GM12878 (cell line): ENCODE results near the gene PABPC1L. TPM values are rescaled to one million over a fixed set of nuclear protein-coding genes. Genes with fewer than 3 reads are reported as not detected.

ENCODE experiments used
- ATAC-seq: fragments of 200-7000 bp; cut with Tn5 transposase; 3 replicates; pipeline ENCODE4 v1.9.1; 2020; ENCODE audit warnings: mild to moderate bottlenecking, moderate library complexity
- BruUV-seq: library from RNA; stranded (reverse); fragments of 400-500 nt; replicated peaks from 2 replicates; lab custom pipeline; 2021; lab: Mats Ljungman, UMichigan
- CTCF ChIA-PET: fragments of 300-600 bp; sonication (Branson Sonifier 250); formaldehyde crosslinking; extraction: SDS; loops from one replicate; lab custom pipeline; 2021; ENCODE audit warnings: inconsistent platforms; lab: Yijun Ruan, JAX
- POLR2A ChIA-PET: fragments of 350-600 bp; formaldehyde crosslinking; extraction: SDS; loops from one replicate; lab custom pipeline; 2021; ENCODE audit warnings: inconsistent platforms; lab: Charles Lee
- RAD21 ChIA-PET: fragments of 300-600 bp; sonication (Branson Sonifier 250); formaldehyde crosslinking; loops from one replicate; lab custom pipeline; 2023; ENCODE audit warnings: antibody characterized with exemption; ENCODE audit not compliant: unreplicated experiment; lab: Charles Lee
- SMC1A ChIA-PET: fragments of 300-600 bp; sonication (Branson Sonifier 250); formaldehyde crosslinking; loops from one replicate; lab custom pipeline; 2023; ENCODE audit not compliant: unreplicated experiment, uncharacterized antibody; lab: Charles Lee
- DNase-seq: peaks from one replicate; pipeline ENCODE4 v3.0.0-alpha.2; 2011; ENCODE audit warnings: low read depth, low spot score
- FAIRE-seq: peaks from 3 replicates; lab custom pipeline; 2011; peaks lifted over from hg19 to GRCh38; lab: Jason Lieb, UNC
- H2AFZ ChIP-seq: 2 replicates; pipeline ENCODE4 v1.6.0; 2011; ENCODE audit warnings: low read depth, low read length, control low read depth; ENCODE audit not compliant: control insufficient read depth
- H3K27ac ChIP-seq: 2 replicates; pipeline ENCODE4 v1.5.1; 2011; ENCODE audit warnings: control low read depth; ENCODE audit not compliant: control insufficient read depth, insufficient read depth
- H3K27me3 ChIP-seq, 2 experiments: replicated peaks in 1 of 2; 2 replicates each; pipeline versions ENCODE4 v1.6.0 to v1.6.1; 2011; ENCODE audit warnings: low read length in 1 of 2; ENCODE audit not compliant: control insufficient read depth in 2 of 2, insufficient read depth in 2 of 2
- H3K36me3 ChIP-seq, 2 experiments: 2 replicates each; pipeline ENCODE4 v1.5.1; 2011; ENCODE audit warnings: low read length in 1 of 2; ENCODE audit not compliant: control insufficient read depth in 2 of 2, insufficient read depth in 2 of 2
- H3K4me1 ChIP-seq: 2 replicates; pipeline ENCODE4 v1.6.1; 2011; ENCODE audit warnings: mild to moderate bottlenecking, low read length, moderate library complexity, mixed read lengths; ENCODE audit not compliant: control insufficient read depth, insufficient read depth
- H3K4me2 ChIP-seq: 2 replicates; pipeline ENCODE4 v1.6.0; 2011; ENCODE audit warnings: control low read depth; ENCODE audit not compliant: control insufficient read depth, insufficient read depth
- H3K4me3 ChIP-seq: fragments of 200-600 bp; sonication (generic); 2 replicates; pipeline ENCODE4 v1.5.1; 2016
- H3K79me2 ChIP-seq: 2 replicates; pipeline ENCODE4 v1.6.0; 2011; ENCODE audit warnings: low read length; ENCODE audit not compliant: control insufficient read depth, insufficient read depth
- H3K9ac ChIP-seq: 2 replicates; pipeline ENCODE4 v1.8.0; 2011; ENCODE audit warnings: low read length, control low read depth, mixed read lengths; ENCODE audit not compliant: control insufficient read depth, insufficient read depth
- H3K9me3 ChIP-seq: replicated peaks from 3 replicates; pipeline ENCODE4 v1.5.1; 2011; ENCODE audit warnings: mild to moderate bottlenecking, low read length; ENCODE audit not compliant: control insufficient read depth, insufficient read depth
- H4K20me1 ChIP-seq: 2 replicates; pipeline ENCODE4 v1.6.0; 2011; ENCODE audit not compliant: control insufficient read depth, insufficient read depth
- E4F1 ChIP-seq: fragments of 450-650 bp; IDR thresholded peaks from 2 replicates; pipeline ENCODE4 v1.6.1; 2018; ENCODE audit warnings: borderline replicate concordance, mild to moderate bottlenecking; ENCODE audit not compliant: partially characterized antibody
- GATAD2B ChIP-seq: fragments of 450-650 bp; conservative IDR thresholded peaks from 2 replicates; pipeline ENCODE4 v1.6.1; 2017; ENCODE audit warnings: low read depth, mild to moderate bottlenecking, moderate library complexity
- IKZF2 ChIP-seq, 2 experiments: fragments of 450-650 bp; IDR thresholded peaks; 2 replicates each; pipeline ENCODE4 v1.6.1; 2017; ENCODE audit warnings: mild to moderate bottlenecking in 2 of 2, moderate library complexity in 2 of 2
- MTA3 ChIP-seq: IDR thresholded peaks from 2 replicates; pipeline ENCODE4 v1.6.1; 2012; ENCODE audit warnings: low read length, inconsistent platforms, borderline replicate concordance
- MYB ChIP-seq: fragments of 150-350 bp; IDR thresholded peaks from 2 replicates; pipeline ENCODE4 v1.6.1; 2014; ENCODE audit warnings: mild to moderate bottlenecking, low read depth, low read length, borderline replicate concordance
- POLR2AphosphoS5 ChIP-seq: IDR thresholded peaks from 2 replicates; pipeline ENCODE4 v1.6.1; 2011; ENCODE audit warnings: mild to moderate bottlenecking, low read length, inconsistent platforms
- SREBF1 ChIP-seq: IDR thresholded peaks from 2 replicates; pipeline ENCODE4 v1.6.1; 2012; ENCODE audit warnings: mild to moderate bottlenecking, low read length
- SREBF2 ChIP-seq: IDR thresholded peaks from 2 replicates; pipeline ENCODE4 v1.6.1; 2012; ENCODE audit warnings: mild to moderate bottlenecking, low read length
- STAT3 ChIP-seq: IDR thresholded peaks from 2 replicates; pipeline ENCODE4 v1.6.1; 2011; ENCODE audit warnings: low read depth, low read length, improper control_type of control experiment
- WGBS: methylation state at CpG from one replicate; pipeline ENCODE4 v1.1.6; 2016; ENCODE audit warnings: low lambda C conversion rate; ENCODE audit not compliant: insufficient replicate concordance, insufficient coverage; ENCODE audit errors: missing lambda C conversion rate; 5-methylcytosine and 5-hydroxymethylcytosine counted together
- in situ Hi-C: fragments of 300-500 bp; cut with MboI; formaldehyde crosslinking; loops from 9 replicates; pipeline ENCODE4 v1.14.3; 2018; ENCODE audit warnings: mixed read lengths
- intact Hi-C: fragments of 100-400 bp; cut with micrococcal nuclease; formaldehyde crosslinking; loops from one replicate; pipeline ENCODE4 v1.14.2; 2022; ENCODE audit not compliant: unreplicated experiment
- polyA plus RNA-seq, 11 experiments: library from polyadenylated mRNA; depleted of rRNA in 4 of 11; unstranded in 6 of 11; stranded (reverse) in 5 of 11; fragments of >200 nt; fragmentation: Nextera tagmentation in 4 of 11; fragmentation: Illumina TruSeq in 1 of 11; extraction: Ambion mirVana in 4 of 11; extraction: Trizol in 1 of 11; gene quantifications; 1 replicate in 1 of 11; 2 replicates in 10 of 11; pipeline versions ENCODE4 v1.2.1 to v1.2.3, GENCODE V29; 2011 to 2016; ENCODE audit warnings: inconsistent platforms in 2 of 11, missing spikeins in 2 of 11, low read depth in 1 of 11
- total RNA-seq, 4 experiments: library from RNA; depleted of rRNA in 3 of 4; stranded (reverse); fragments of >200 nt in 3 of 4; fragmentation: Illumina TruSeq in 1 of 4; extraction: Trizol in 1 of 4; gene quantifications; 2 replicates each; pipeline versions ENCODE4 v1.2.1 to v1.2.3, GENCODE V29; 2013 to 2021

The PABPC1L gene
- total and polyA plus RNA-seq, 10 of the 15 experiments (the other 5 are each of a cell fraction or from before 2014, with no cell fraction given) = 6.1 to 66.8 (median 11.9) TPM

GRCh38 chr20:44916586-44916985 lies 6.7 kb downstream of the PABPC1L start:
- in situ Hi-C loops (no loop called here), intact Hi-C loops (no loop called here)
- RAD21 ChIA-PET = no interaction called here
- SMC1A ChIA-PET = interaction anchor here (1.0 kb wide), 1 partner anchor 16 kb away, joined by 3 read pairs; no protein-coding TSS in a partner anchor
- H3K27ac ChIP-seq = no peak overlapping the region
- no peak overlapping the region for H3K9ac ChIP-seq
- FAIRE-seq (no peak), ATAC-seq (no peak), DNase-seq (no peak)
- POLR2A ChIA-PET = no interaction called here
- H3K4me1 ChIP-seq = no peaks in the 10 kb centered on the region
- peaks cover 4 to 6% of the 10 kb centered on the region in 2 experiments; a peak in 3 of 4 replicates for H3K36me3 ChIP-seq
- H2AFZ ChIP-seq = no peak overlapping the region
- H3K27me3 ChIP-seq = no peaks in the 10 kb centered on the region
- no peak overlapping the region for H3K4me3 ChIP-seq
- CTCF ChIA-PET = interaction anchor here (1.6 kb wide), 1 partner anchor 25 kb away, joined by 7 read pairs; no protein-coding TSS in a partner anchor
- TF ChIP-seq POLR2AphosphoS5 (no peak), MTA3 (no peak), IKZF2 (IDR thresholded peaks at IDR 0.05) (no peak), SREBF2 (no peak), STAT3 (no peak), MYB (no peak), GATAD2B (no peak), E4F1 (no peak), SREBF1 (no peak)
- WGBS = 100% methylated on average over 12 of the region's 12 CpGs
- H3K4me2 ChIP-seq = no peak overlapping the region
- H4K20me1 ChIP-seq = no peaks in the 10 kb centered on the region
- no peaks in the 10 kb centered on the region for H3K9me3 ChIP-seq
- BruUV-seq = no TSS peak
- H3K79me2 ChIP-seq = no peaks in the 10 kb centered on the region
